K562 (cell line): ENCODE data around the gene TMEM208. TPM values are rescaled to one million over a fixed set of nuclear protein-coding genes. Genes with fewer than 3 reads are reported as not detected.
A peak's percentile ranks its signal among the peaks of the same experiment; 100 is the strongest.

ENCODE experiments used
- ATAC-seq: fragments of 200-7000 bp; cut with Tn5 transposase; 3 replicates; pipeline ENCODE4 v1.9.1; 2020; ENCODE audit warnings: moderate library complexity
- BruUV-seq: library from RNA; stranded (reverse); fragments of 400-500 nt; replicated peaks from 2 replicates; lab custom pipeline; 2021; lab: Mats Ljungman, UMichigan
- CTCF ChIA-PET: fragments of 300-600 bp; formaldehyde crosslinking; extraction: SDS; loops from one replicate; lab custom pipeline; 2021; ENCODE audit warnings: low intra/inter-chr PET ratio; lab: Yijun Ruan, JAX
- POLR2A ChIA-PET: fragments of 300-600, 350-650 bp; sonication (Branson Sonifier 250); formaldehyde crosslinking; extraction: SDS; loops from one replicate; lab custom pipeline; 2021; ENCODE audit warnings: antibody characterized with exemption, inconsistent platforms; lab: Yijun Ruan, JAX
- DNase-seq, 4 experiments: peaks; one replicate each; pipeline versions ENCODE4 v3.0.0 to v3.0.0-alpha.2; 2011 to 2018; ENCODE audit warnings: low spot score in 3 of 4, mixed read lengths in 3 of 4; ENCODE audit errors: extremely low read depth in 1 of 4
- FAIRE-seq: peaks from 2 replicates; lab custom pipeline; 2011; peaks lifted over from hg19 to GRCh38; lab: Jason Lieb, UNC
- H2AFZ ChIP-seq: 2 replicates; pipeline ENCODE4 v1.6.0; 2011; ENCODE audit warnings: low read depth, low read length, control low read depth, inconsistent platforms
- H3K27ac ChIP-seq: fragments of 200-600 bp; 3 replicates; pipeline ENCODE4 v1.8.0; 2011; ENCODE audit warnings: low read depth, mild to moderate bottlenecking, control low read depth, inconsistent platforms, low read length, moderate library complexity, mixed read lengths; ENCODE audit errors: extremely low read depth
- H3K27me3 ChIP-seq, 2 experiments: fragments of 300-600 bp in 1 of 2; 2 replicates in 1 of 2; 3 replicates in 1 of 2; pipeline versions ENCODE4 v1.6.0 to v1.8.0; 2011; ENCODE audit warnings: inconsistent platforms in 2 of 2, low read length in 2 of 2, mild to moderate bottlenecking in 1 of 2, mixed read lengths in 1 of 2, moderate library complexity in 1 of 2; ENCODE audit not compliant: control insufficient read depth in 2 of 2, insufficient read depth in 2 of 2
- H3K36me3 ChIP-seq: fragments of 300-600 bp; 3 replicates; pipeline ENCODE4 v1.8.0; 2011; ENCODE audit warnings: mild to moderate bottlenecking, low read length, inconsistent platforms; ENCODE audit not compliant: control insufficient read depth, insufficient read depth
- H3K4me1 ChIP-seq, 2 experiments: fragments of 200-600 bp in 1 of 2; replicated peaks in 1 of 2; 2 replicates in 1 of 2; 3 replicates in 1 of 2; pipeline versions ENCODE4 v1.5.1 to v1.8.0; 2011; ENCODE audit warnings: inconsistent platforms in 2 of 2, low read length in 2 of 2, mild to moderate bottlenecking in 1 of 2, mixed read lengths in 1 of 2, moderate library complexity in 1 of 2; ENCODE audit not compliant: control insufficient read depth in 2 of 2, insufficient read depth in 2 of 2
- H3K4me2 ChIP-seq: 2 replicates; pipeline ENCODE4 v1.6.1; 2011; ENCODE audit warnings: low read length, control low read depth, inconsistent platforms, mixed read lengths; ENCODE audit not compliant: insufficient read depth
- H3K4me3 ChIP-seq: fragments of 200-600 bp; sonication (generic), shearing (Covaris generic); 2 replicates; pipeline ENCODE4 v1.5.1; 2016; ENCODE audit warnings: control low read depth, inconsistent platforms
- H3K79me2 ChIP-seq: fragments of 200-600 bp; 3 replicates; pipeline ENCODE4 v1.8.0; 2011; ENCODE audit warnings: low read length, inconsistent platforms; ENCODE audit not compliant: control insufficient read depth, insufficient read depth
- H3K9ac ChIP-seq, 2 experiments: 2 replicates each; pipeline versions ENCODE4 v1.6.0 to v1.6.1; 2011; ENCODE audit warnings: low read depth in 2 of 2, low read length in 2 of 2, control low read depth in 1 of 2, inconsistent platforms in 1 of 2, mild to moderate bottlenecking in 1 of 2, mixed read lengths in 1 of 2; ENCODE audit not compliant: insufficient read depth in 1 of 2
- H3K9me1 ChIP-seq: one replicate; pipeline ENCODE4 v1.6.0; 2011; ENCODE audit warnings: inconsistent platforms, mild to moderate bottlenecking, low read length, moderate library complexity; ENCODE audit not compliant: control insufficient read depth, insufficient read depth
- H3K9me3 ChIP-seq: replicated peaks from 2 replicates; pipeline ENCODE4 v1.5.1; 2011; ENCODE audit warnings: low read depth, low read length, inconsistent platforms; ENCODE audit not compliant: control insufficient read depth, insufficient read depth
- H4K20me1 ChIP-seq: replicated peaks from 2 replicates; pipeline ENCODE4 v1.6.1; 2011; ENCODE audit warnings: low read length, inconsistent platforms, mixed read lengths; ENCODE audit not compliant: control insufficient read depth, insufficient read depth
- CBX2 ChIP-seq: fragments of 200-600 bp; sonication (generic); IDR thresholded peaks from one replicate; pipeline ENCODE4 v1.6.1; 2012; ENCODE audit warnings: mild to moderate bottlenecking, low read length, inconsistent platforms; ENCODE audit not compliant: insufficient read depth, poor library complexity, severe bottlenecking
- DDX20 ChIP-seq: fragments of 450-650 bp; IDR thresholded peaks from 2 replicates; pipeline ENCODE4 v1.6.1; 2016; ENCODE audit warnings: missing genetic modification characterization, low read depth, mild to moderate bottlenecking, missing compliant biosample characterization, moderate library complexity
- MXI1 ChIP-seq: IDR thresholded peaks from 2 replicates; pipeline ENCODE4 v1.6.1; 2011; ENCODE audit warnings: low read depth, mild to moderate bottlenecking, improper control_type of control experiment, low read length
- POLR2A ChIP-seq: fragments of 450-650 bp; conservative IDR thresholded peaks from 2 replicates; pipeline ENCODE4 v1.6.1; 2016
- POLR2G ChIP-seq: fragments of 200-400 bp; formaldehyde crosslinking; IDR thresholded peaks from 2 replicates; pipeline ENCODE4 v1.6.1; 2017; ENCODE audit warnings: low read depth, mild to moderate bottlenecking, antibody characterized with exemption, low read length, moderate library complexity
- RUNX1 ChIP-seq: sonication (generic); IDR thresholded peaks from 2 replicates; pipeline ENCODE4 v1.6.1; 2016; ENCODE audit warnings: antibody characterized with exemption, low read depth
- SMARCA5 ChIP-seq: fragments of 450-650 bp; IDR thresholded peaks from 2 replicates; pipeline ENCODE4 v1.6.1; 2016
- SMARCC2 ChIP-seq: fragments of 450-650 bp; IDR thresholded peaks from 2 replicates; pipeline ENCODE4 v1.6.1; 2017; ENCODE audit warnings: antibody characterized with exemption, moderate library complexity, mild to moderate bottlenecking, low read depth
- ZBTB7A ChIP-seq: IDR thresholded peaks from 2 replicates; pipeline ENCODE4 v1.6.1; 2011; ENCODE audit warnings: low read depth, mild to moderate bottlenecking, low read length, moderate library complexity, borderline replicate concordance; ENCODE audit not compliant: control insufficient read depth
- ZNF174 ChIP-seq: fragments of 250-450 bp; sonication (Bioruptor Pico); IDR thresholded peaks from 2 replicates; pipeline ENCODE4 v1.4.0; 2020; ENCODE audit warnings: mild to moderate bottlenecking
- ZNF239 ChIP-seq: fragments of 250-450 bp; sonication (Bioruptor Pico); IDR thresholded peaks from 2 replicates; pipeline ENCODE4 v1.4.0; 2020; ENCODE audit warnings: mild to moderate bottlenecking
- ZNF354B ChIP-seq: fragments of 250-450 bp; sonication (Bioruptor Pico); IDR thresholded peaks from 2 replicates; pipeline ENCODE4 v1.4.0; 2020
- ZNF507 ChIP-seq: conservative IDR thresholded peaks from 2 replicates; pipeline ENCODE4 v1.6.1; 2017; ENCODE audit warnings: missing genetic modification characterization, missing compliant biosample characterization
- whole genome bisulfite sequencing: fragments of 100-300 bp; shearing (Covaris generic); methylation state at CpG from one replicate; pipeline ENCODE4 v1.1.6; 2016; ENCODE audit warnings: low coverage, mixed read lengths; ENCODE audit not compliant: insufficient coverage; ENCODE audit errors: missing lambda C conversion rate; 5-methylcytosine and 5-hydroxymethylcytosine counted together
- in situ Hi-C: fragments of 300-500 bp; cut with MboI; formaldehyde crosslinking; loops from 4 replicates; pipeline ENCODE4 v1.15.0; 2018; ENCODE audit warnings: inconsistent platforms, mixed read lengths
- intact Hi-C: fragments of 100-400 bp; cut with micrococcal nuclease; formaldehyde crosslinking; loops from 2 replicates; pipeline ENCODE4 v1.14.2; 2022
- polyA plus RNA-seq, 8 experiments: library from polyadenylated mRNA; depleted of rRNA in 4 of 8; stranded (reverse) in 5 of 8; unstranded in 3 of 8; fragments of >200 nt; fragmentation: Nextera tagmentation in 2 of 8; fragmentation: Illumina TruSeq in 1 of 8; extraction: Ambion mirVana in 2 of 8; extraction: Trizol in 1 of 8; gene quantifications; 2 replicates each; pipeline versions ENCODE4 v1.2.1 to v1.2.3, GENCODE V29; 2011 to 2014; ENCODE audit warnings: inconsistent platforms in 1 of 8, missing spikeins in 1 of 8
- total RNA-seq, 7 experiments: library from RNA; depleted of rRNA in 6 of 7; stranded (reverse); fragments of >200 nt in 6 of 7; fragmentation: Illumina TruSeq in 2 of 7; extraction: Trizol in 2 of 7; gene quantifications; 2 replicates each; pipeline versions ENCODE4 v1.2.1 to v1.2.3, GENCODE V29; 2011 to 2021; ENCODE audit warnings: low replicate concordance in 1 of 7
- TF ChIP-seq, protein P1 (sequence below): fragments of 250-450 bp; sonication (Bioruptor Pico); IDR thresholded peaks from 2 replicates; pipeline ENCODE4 v1.8.0; 2022; ENCODE audit warnings: moderate library complexity, mild to moderate bottlenecking, inconsistent platforms

Gene TMEM208
- total and polyA plus RNA-seq, 9 of the 15 experiments (the other 6 are each of a cell fraction or from before 2014, with no cell fraction given), result 31.8 to 239 (median 54.3) TPM

DNA sequence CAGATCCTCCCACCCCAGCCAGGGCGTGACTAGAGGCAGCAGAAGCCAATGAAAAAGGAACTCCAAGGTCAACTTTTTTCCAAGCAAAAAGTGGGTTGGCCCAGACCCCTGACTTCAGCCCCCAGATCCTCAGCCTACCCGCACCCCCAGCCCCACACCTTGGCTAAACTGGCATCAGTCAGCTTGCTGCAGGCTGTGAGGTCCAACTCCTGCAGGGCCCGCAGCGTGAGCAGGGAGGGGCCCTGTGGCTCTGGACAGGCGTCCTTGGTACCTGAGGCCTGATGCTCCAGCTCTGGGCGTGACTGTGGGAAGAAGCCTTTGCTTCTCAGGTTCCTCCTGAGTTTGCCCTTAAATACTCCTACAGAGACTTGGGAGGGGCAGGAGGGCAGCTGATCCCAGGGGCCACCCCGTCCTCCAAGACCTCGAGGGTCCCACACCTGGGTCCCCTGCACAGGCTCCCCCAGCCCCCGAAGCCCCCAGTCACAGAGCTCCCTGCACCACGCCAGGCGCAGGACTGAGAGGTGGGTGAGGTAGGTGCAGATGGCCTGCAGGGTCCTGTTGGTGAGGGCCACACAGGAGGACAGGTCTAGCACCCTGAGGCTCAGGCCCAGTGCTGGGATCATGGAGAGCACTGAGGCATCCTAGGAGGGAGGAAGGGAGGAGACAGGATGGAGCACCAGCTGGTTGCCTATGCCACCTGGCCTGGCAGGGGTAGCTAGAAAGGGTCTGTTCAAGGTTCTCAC is 18.6 kb upstream of the TMEM208 start:
- H4K20me1 ChIP-seq, result no peaks in the 10 kb centered on the region; the same call in 1 of the 2 replicates
- H3K27me3 ChIP-seq, result no peaks in the 10 kb centered on the region
- BruUV-seq, result no TSS peak
- ATAC-seq (no peak), FAIRE-seq (no peak), DNase-seq (no peak)
- peaks cover 10 to 44% of the 10 kb centered on the region in 2 experiments; a peak in 4 of 5 replicates for H3K4me1 ChIP-seq
- 73% methylated on average over 9 of the region's 11 CpGs for WGBS
- in situ Hi-C loops (no loop called here), intact Hi-C loops (no loop called here)
- peaks cover 16% of the 10 kb centered on the region; the same call in 2 of the 3 replicates for H3K36me3 ChIP-seq
- no peak overlapping the region for H3K4me3 ChIP-seq
- H2AFZ ChIP-seq, result no peak overlapping the region
- no peak for TF ChIP-seq ZNF174
- peak; percentile 58 for TF ChIP-seq POLR2G
- TF ChIP-seq POLR2A, result peak; percentile 32; the same call in 1 of the 2 replicates
- H3K9me3 ChIP-seq, result no peaks in the 10 kb centered on the region
- peaks cover 3% of the 10 kb centered on the region for H3K9me1 ChIP-seq
- no peak overlapping the region for H3K4me2 ChIP-seq
- POLR2A ChIA-PET, result interaction anchor here (0.6 to 3.8 kb wide), 10 partner anchors 9 to 67 kb away, joined by 3 to 21 read pairs (median 6); partner anchors contain the start of gene TMEM208
- H3K27ac ChIP-seq, result no peak overlapping the region
- CTCF ChIA-PET, result no interaction called here
- no peaks in the 10 kb centered on the region for H3K79me2 ChIP-seq
- H3K9ac ChIP-seq, result peak overlapping the region in 1 of 2 experiments; percentile 80; a peak in 2 of 4 replicates

DNA sequence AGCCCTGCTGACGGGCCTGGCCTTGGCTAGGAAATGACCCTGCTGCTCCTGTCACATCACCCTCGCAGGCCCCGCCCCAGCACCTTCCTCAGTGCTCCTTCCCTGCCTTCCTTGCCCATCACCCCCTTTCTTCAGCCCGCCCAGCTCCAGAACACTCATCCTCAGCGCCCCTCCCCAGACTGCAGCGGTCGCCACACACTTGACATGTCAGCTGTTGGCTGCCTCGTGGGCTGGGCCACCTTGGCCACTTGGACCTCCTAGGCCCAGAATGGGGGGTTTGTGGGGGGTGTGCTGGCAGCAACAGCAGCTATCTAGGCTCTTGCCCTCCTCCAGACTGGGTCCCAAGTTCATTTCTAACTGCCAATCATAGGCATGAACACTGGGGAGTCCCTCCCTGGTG is 17.4 kb upstream of the TMEM208 start:
- CTCF ChIA-PET, result no interaction called here
- WGBS, result 53% methylated on average over 7 of the region's 8 CpGs
- BruUV-seq, result no TSS peak
- TF ChIP-seq SMARCA5, result no peak
- TF ChIP-seq, protein P1, sequence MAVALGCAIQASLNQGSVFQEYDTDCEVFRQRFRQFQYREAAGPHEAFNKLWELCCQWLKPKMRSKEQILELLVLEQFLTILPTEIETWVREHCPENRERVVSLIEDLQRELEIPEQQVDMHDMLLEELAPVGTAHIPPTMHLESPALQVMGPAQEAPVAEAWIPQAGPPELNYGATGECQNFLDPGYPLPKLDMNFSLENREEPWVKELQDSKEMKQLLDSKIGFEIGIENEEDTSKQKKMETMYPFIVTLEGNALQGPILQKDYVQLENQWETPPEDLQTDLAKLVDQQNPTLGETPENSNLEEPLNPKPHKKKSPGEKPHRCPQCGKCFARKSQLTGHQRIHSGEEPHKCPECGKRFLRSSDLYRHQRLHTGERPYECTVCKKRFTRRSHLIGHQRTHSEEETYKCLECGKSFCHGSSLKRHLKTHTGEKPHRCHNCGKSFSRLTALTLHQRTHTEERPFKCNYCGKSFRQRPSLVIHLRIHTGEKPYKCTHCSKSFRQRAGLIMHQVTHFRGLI (CRISPR knock-in tag), result no peak
- TF ChIP-seq MXI1, result no peak
- no peak for TF ChIP-seq SMARCC2
- no peak for TF ChIP-seq ZNF354B
- no peak for TF ChIP-seq ZNF239 (CRISPR knock-in tag)
- TF ChIP-seq CBX2, result no peak
- no peak for TF ChIP-seq DDX20
- TF ChIP-seq ZNF507 (tag), result no peak
- TF ChIP-seq ZBTB7A, result no peak
- no peak for TF ChIP-seq RUNX1

More for the DNA sequence above, 17.4 kb upstream of the TMEM208 start:
- Histone ChIP-seq H3K27ac (no peak overlapping the region), H4K20me1 (no peaks in the 10 kb centered on the region; the same call in 1 of the 2 replicates), H3K79me2 (no peaks in the 10 kb centered on the region), H3K4me2 (no peak overlapping the region), H3K4me3 (no peak overlapping the region), H3K9ac (peak overlapping the region in 1 of 2 experiments; percentile 10; a peak in 1 of 4 replicates), H3K9me3 (no peaks in the 10 kb centered on the region), H3K36me3 (0 out of 3 replicates have a peak, but pooled peaks cover 5% of the 10 kb centered on the region), H2AFZ (no peak overlapping the region), H3K9me1 (peaks cover 3% of the 10 kb centered on the region), H3K4me1 (peaks cover 10 to 40% of the 10 kb centered on the region in 2 experiments; a peak in 4 of 5 replicates), H3K27me3 (no peaks in the 10 kb centered on the region)
- FAIRE-seq (no peak), ATAC-seq (no peak), DNase-seq (no peak)
- in situ Hi-C loops (no loop called here), intact Hi-C loops (no loop called here)
- POLR2A ChIA-PET, result interaction anchor here (1.4 to 2.8 kb wide), 3 partner anchors 12 to 61 kb away, joined by 3 to 9 read pairs (median 8); no protein-coding TSS in a partner anchor
